Memory B cell (primary cell): ENCODE measurements around the gene MAP7D3.
"Not testable (repeated sequence)": the region's sequence is repeated elsewhere in the genome, so short reads cannot be mapped to it uniquely, and the experiment has no call there.

Experiments used
- ATAC-seq: fragments of 150-1000 bp; cut with Tn5 transposase; 2 replicates; pipeline ENCODE4 v1.10.0; 2021; ENCODE audit warnings: low read depth, mild to moderate bottlenecking, moderate library complexity
- DNase-seq, 2 donors: peaks; one replicate each; pipeline ENCODE4 v3.0.0; 2022; ENCODE audit warnings: low spot score in 2 of 2
- H3K27ac Mint-ChIP-seq: one replicate; pipeline ENCODE4 v1.8.0; 2022; ENCODE audit warnings: mild to moderate bottlenecking, moderate library complexity, mixed read lengths
- H3K27me3 Mint-ChIP-seq: one replicate; pipeline ENCODE4 v1.8.0; 2022; ENCODE audit warnings: mixed read lengths
- H3K36me3 Mint-ChIP-seq: one replicate; pipeline ENCODE4 v1.8.0; 2022; ENCODE audit warnings: mild to moderate bottlenecking, mixed read lengths
- H3K4me1 Mint-ChIP-seq: one replicate; pipeline ENCODE4 v1.8.0; 2022; ENCODE audit warnings: mixed read lengths
- H3K4me3 Mint-ChIP-seq: one replicate; pipeline ENCODE4 v1.8.0; 2022; ENCODE audit warnings: mild to moderate bottlenecking, moderate library complexity, mixed read lengths
- H3K9me3 Mint-ChIP-seq: one replicate; pipeline ENCODE4 v1.8.0; 2022; ENCODE audit warnings: mixed read lengths

The MAP7D3 gene

DNA sequence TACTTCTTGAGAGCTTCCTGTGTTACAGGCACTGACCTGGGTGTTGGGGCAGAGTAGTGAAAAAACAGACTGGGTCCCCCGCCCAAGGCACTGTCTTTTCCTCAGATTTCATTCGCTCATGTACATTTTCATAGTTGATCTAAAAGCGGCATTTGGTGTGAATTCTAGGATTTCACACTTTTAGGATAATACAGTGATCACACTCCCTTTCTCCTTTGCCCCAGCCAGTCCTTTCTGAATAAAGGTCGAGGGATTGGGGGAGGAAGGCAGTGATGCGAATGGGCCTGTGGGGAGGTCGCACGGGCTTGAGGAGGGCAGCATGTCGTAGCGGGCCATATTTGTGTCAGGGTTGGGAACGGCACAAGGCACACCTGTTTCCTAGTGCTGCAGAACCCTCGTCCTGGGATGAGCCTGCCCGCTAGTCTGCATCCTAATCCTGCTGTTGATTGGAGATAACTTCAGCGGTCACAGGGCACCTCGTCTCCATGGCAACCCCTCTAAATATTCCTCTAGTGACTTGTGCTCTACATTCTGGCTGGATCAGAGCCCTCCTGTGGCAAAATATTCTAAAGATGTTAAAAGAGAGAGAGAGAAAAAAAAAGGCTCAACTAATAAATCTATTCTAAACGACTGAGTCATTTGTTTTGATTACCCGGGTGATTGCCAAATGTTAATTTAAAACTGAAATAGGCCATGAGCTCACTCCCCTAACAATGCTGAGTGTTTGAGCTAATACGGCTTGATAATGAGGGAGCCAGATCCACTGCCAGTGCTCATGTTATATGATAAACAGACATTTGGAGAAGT is 82.1 kb downstream of the MAP7D3 start:
- H3K27me3 Mint-ChIP-seq: no peaks in the 10 kb centered on the region
- DNase-seq (no peak), ATAC-seq (no peak)
- H3K4me3 Mint-ChIP-seq: no peak overlapping the region
- no peak overlapping the region for H3K27ac Mint-ChIP-seq
- no peaks in the 10 kb centered on the region for H3K4me1 Mint-ChIP-seq
- H3K36me3 Mint-ChIP-seq: no peaks in the 10 kb centered on the region
- H3K9me3 Mint-ChIP-seq: no peaks in the 10 kb centered on the region

DNA sequence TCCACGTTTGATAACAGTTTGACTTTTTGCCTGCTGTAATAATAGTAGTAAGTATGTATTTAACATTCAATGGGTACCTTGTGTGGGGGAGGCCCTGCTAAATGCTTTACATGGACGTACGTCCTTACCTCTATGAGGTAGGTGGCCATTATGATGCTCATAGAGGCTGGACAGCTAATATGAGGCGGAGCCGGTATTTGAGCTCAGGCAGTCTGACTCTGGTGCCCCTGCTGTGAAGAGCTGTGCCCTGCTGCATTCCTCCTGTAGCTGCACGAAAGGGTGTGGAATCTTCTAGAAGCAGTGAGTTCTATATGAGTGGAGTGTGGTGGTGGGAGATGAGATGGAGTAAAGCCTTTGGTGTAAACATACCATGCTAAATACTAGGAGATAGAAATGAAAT is 83.2 kb downstream of the MAP7D3 start:
- not testable (repeated sequence) for H3K4me3 Mint-ChIP-seq, DNase-seq, H3K36me3 Mint-ChIP-seq, H3K9me3 Mint-ChIP-seq, H3K27ac Mint-ChIP-seq, H3K27me3 Mint-ChIP-seq, ATAC-seq, H3K4me1 Mint-ChIP-seq

DNA sequence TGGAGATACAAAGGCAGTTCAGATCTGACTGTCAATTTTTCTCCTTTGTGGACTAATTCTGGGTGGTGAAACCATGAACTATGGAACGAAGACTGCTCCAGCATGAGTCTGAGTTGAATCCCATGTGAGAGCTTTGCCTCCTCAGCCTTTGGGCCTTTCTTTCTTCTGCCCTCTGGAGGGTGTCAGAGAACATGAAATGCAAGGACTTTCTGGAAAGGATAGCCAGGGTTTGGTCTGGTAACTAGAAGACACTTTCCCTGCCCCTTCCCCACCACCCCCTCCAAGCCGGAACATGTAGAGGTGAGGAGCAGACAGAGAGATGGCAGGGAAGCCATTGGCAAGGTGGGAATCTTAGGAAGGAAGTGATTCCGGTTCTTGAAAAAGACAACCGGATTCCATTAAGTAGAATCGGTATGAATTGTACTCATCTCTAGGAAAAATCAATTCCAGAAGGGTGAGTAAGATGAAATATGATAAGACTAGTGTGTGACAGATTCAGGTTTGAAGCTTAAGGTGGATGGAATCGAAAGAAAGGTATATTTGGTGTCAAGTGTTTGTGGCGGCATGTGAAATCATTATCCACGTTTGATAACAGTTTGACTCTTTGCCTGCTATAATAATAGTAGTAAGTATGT is 84.9 kb downstream of the MAP7D3 start:
- no peaks in the 10 kb centered on the region for H3K9me3 Mint-ChIP-seq
- ATAC-seq (no peak), DNase-seq (no peak)
- no peak overlapping the region for H3K4me3 Mint-ChIP-seq
- H3K36me3 Mint-ChIP-seq: no peaks in the 10 kb centered on the region
- H3K27ac Mint-ChIP-seq: no peak overlapping the region
- H3K4me1 Mint-ChIP-seq: no peaks in the 10 kb centered on the region
- H3K27me3 Mint-ChIP-seq: no peaks in the 10 kb centered on the region

DNA sequence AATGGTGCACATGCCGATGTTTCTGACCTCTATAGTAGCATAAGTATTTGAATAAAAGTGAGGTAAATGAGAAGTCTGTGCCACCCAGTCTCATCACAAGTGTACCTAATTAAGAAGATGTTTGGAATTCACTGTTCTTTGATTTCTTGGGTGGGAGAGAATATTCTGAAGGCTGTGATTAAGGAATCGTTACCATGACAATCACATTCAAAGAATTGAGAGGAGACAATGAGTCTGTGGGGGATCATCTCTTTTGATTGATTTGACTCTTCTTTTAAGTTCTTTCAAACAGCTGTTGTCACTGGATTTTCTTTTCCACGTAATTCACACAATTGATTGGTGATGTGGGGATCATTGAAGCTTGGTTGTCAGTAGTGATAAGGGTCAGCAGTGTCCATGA is 85.8 kb downstream of the MAP7D3 start:
- DNase-seq (no peak), ATAC-seq (no peak)
- Mint-ChIP-seq H3K9me3 (no peaks in the 10 kb centered on the region), H3K4me1 (no peaks in the 10 kb centered on the region), H3K27me3 (no peaks in the 10 kb centered on the region), H3K27ac (no peak overlapping the region), H3K36me3 (no peaks in the 10 kb centered on the region), H3K4me3 (no peak overlapping the region)

DNA sequence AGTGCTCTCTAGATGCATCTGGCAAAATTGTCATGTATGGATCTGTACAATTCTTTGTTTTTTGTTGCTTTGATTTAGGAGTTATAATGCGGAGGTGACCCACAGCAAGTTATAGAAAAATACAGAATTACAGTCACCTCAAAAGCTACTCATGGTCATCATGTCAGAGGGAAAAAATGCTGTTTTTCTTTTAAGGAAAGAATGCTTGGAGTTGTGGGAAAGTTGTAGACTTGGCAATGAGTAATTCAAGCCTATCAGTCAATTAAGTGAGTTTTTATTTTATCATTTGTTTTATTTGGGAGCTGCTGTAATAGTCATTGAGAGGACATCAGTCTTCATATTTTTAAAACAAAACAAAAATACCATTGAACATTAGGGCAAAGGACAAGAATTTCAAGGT is 87.5 kb downstream of the MAP7D3 start:
- no peaks in the 10 kb centered on the region for H3K36me3 Mint-ChIP-seq
- no peak overlapping the region for H3K4me3 Mint-ChIP-seq
- ATAC-seq (no peak), DNase-seq (no peak)
- H3K27me3 Mint-ChIP-seq: no peaks in the 10 kb centered on the region
- no peaks in the 10 kb centered on the region for H3K4me1 Mint-ChIP-seq
- H3K9me3 Mint-ChIP-seq: no peaks in the 10 kb centered on the region
- H3K27ac Mint-ChIP-seq: no peak overlapping the region
